HG03095 (cell line): Measurements from ENCODE around the gene KCTD15.

Experiments
- ATAC-seq: cut with Tn5 transposase; IDR thresholded peaks from one replicate; pipeline ENCODE4 v1.9.1; 2021; ENCODE audit warnings: moderate library complexity; ENCODE audit not compliant: unreplicated experiment

The KCTD15 gene

DNA sequence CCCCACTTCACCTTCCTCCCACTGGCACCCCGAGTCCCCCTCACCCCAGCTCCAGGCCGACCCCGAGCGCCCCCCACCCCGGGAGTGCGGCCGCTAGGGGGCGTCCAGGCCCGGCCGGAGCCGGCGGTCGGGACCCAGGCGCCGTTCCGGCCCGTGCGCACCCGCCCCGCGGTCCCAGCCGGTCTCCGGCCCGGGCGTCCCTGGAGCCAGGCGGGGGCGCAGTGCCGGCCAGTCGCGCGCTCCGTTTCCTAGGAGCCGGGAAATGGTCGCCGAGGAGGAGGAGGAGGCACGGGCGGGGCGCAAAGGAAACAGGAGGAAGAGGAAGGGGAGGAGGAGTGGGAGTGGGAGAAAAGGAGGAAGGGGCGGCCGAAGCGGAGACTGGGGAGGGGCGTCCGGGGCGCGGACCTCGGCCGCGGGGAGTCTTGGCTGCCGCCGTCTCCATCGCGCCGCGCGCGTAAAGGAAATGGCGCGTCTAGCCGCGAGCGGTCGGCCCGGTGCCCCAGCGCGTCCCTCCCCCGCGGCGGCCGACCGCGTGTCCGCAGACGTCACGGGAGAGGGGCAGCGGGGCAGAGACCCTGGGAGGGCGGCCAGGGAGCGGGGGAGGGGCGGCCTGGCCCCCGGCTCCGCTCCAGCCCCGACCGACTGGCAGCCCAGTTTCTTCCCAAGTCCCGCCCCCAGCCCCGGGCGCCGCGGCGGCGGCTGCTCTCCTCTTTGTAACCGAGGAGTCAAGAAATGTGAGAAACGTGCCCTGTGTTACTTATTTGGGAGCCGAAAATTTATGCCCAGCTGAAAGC, 1.1 kb upstream of the KCTD15 start:
- no peak for ATAC-seq

DNA sequence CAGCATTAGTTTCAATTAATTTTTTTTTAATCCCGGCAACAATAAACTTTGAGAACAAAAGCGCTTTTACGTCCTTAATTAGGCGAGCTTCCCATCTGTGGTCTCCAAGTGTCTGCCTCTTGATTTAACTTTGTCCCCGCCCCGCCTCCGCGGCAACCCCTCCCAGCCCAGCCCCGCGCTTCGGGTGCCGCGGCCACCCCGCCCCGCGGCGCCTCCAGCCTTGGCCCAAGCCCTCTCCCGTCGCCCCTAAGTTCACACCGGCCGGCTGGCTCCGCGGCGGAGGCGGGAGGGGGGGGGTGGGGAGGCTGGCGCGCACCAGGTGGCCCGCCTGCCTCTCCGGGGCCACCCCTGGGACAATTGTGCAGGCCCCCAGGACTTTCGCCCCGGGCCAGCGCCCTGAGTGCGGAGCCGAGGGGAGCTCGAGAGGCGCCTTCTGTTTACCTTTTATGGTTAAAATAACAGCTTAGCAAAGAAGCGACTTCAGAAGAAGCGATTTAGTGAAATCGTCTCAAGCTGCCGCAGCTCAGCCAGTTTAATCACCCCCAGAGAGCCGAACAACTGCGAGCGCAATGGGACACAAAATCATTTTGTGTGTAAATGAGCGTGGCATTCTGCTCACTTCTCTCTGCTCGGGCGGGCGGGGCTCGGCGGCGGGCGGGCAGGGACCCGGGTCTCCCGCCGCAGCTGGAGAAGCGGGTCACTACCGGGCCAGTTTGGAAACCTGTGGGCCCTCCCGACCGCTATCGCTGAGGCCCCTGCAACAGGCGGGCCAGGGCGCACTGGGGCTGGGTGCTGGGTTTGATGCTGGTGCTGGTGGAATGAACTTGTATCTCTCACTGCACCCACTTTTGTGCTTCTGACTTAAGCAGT, 1.4 kb downstream of the KCTD15 start:
- no peak for ATAC-seq

- no peak for ATAC-seq
These were observed 2.0 kb downstream of the KCTD15 start for GRCh38 chr19:33798681-33799111.

DNA sequence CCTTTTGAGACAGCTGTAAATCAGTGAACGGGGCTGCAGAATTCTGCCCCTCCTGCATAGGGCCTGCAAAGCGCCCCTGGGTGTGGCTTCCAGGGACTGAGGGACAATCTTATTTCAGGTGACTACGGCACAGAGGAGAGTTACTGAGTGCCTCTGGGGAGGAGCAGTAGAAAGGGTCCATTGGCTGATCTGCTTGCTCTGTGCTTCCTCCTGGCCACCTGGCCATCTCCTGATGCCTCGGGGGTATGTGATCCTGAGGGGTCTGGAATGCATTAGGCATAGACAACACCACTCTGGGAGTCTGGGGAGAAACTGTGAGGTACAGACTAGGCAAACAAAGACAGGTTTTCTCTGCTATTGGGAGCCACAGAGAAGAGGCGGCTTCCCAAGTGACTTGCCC, 2.8 kb downstream of the KCTD15 start:
- no peak for ATAC-seq

- ATAC-seq: no peak
These were observed 3.5 kb downstream of the KCTD15 start for GRCh38 chr19:33800012-33800680.

DNA sequence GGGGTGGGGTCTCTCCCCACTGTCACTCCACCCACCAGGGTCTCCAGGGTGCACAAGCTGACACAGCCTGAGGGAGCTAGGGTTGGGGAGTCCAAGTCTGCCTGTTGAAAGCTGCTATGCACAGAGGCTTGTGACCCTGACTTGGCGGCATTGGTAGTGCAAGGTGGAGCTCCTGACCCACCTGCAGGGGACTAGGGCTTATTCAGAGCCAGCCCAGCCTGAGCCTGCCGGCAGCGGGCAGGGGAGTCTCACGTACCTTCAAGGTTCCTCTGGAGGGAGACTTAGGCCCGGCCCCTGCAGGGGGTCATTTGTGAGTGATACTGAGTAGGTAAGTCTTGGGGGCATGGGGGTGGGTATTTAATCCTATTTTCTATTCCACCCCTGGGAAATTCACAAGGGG, 4.7 kb downstream of the KCTD15 start:
- no peak for ATAC-seq

DNA sequence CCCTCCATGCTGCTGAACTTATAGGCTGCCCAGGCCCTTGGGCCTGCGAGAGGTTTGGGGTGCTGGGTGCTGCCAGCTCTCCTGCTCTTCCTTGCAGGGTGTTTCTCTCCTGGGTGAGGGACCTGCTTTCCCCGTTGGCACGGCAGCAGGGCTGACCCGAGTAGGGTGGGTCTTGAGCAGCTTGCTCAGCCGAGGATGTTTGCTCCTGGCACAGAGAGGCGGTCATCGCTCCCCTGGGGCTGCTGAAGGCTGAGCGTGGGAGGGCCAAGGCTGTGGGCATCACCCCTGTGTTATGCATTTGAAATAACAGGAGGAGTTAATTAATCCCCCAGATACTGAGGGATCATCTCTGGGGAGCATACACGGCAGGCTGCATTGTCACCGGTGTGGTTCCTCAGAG, 5.3 kb downstream of the KCTD15 start:
- no peak for ATAC-seq

DNA sequence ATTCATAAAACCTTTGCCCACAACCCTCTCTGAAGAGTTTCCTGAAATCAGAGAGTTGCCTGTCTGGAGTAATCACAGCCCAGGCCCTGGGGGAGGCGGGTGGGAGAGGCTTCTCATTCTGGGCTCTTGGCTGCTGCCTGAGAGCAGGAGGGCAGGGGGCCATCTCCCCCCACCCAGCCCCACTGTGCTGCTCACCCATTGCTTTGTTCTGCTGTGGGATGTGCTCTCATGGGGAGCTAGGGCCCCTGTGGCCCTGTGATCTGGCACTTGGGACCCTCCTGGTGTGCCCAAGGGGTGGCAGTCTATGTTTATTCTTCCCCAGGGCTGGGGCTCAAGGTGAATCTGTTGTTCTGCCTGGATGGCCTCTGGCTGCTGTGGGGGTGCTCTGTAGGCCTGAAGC, 6.1 kb downstream of the KCTD15 start:
- no peak for ATAC-seq

GRCh38 chr19:33803383-33803782, 6.7 kb downstream of the KCTD15 start:
- no peak for ATAC-seq

GRCh38 chr19:33804021-33804799, 7.5 kb downstream of the KCTD15 start:
- ATAC-seq: no peak

- no peak for ATAC-seq
These were observed 8.6 kb downstream of the KCTD15 start for GRCh38 chr19:33805313-33805712.

DNA sequence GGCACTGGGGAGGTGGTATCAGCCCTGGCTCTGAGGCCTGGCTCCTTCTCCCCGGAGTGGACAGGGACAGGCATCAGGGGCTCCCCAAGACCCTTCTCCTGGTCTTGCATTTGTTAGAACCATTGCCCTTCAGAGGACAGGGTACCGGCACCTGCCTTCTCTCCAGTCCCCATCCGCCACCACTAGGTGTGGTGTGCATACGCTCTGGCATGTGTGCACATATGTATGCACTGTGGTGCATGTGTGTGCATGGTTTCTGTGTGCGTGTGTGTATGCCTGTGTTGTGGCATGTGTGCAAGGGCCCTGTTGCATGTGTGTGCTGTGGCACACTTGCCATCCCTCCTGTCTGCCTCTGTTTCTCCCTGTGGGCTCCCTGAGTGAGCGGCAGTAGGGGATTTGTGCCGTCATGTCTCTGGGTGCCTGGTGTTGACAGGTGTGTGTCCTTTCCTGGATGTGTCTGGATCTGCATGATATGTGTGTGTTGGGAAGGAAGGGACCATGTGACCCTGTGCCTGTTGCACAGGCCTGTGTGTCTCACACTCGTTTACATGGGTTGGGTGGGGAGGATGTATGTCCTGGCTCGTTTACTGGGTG, 9.3 kb downstream of the KCTD15 start:
- no peak for ATAC-seq

DNA sequence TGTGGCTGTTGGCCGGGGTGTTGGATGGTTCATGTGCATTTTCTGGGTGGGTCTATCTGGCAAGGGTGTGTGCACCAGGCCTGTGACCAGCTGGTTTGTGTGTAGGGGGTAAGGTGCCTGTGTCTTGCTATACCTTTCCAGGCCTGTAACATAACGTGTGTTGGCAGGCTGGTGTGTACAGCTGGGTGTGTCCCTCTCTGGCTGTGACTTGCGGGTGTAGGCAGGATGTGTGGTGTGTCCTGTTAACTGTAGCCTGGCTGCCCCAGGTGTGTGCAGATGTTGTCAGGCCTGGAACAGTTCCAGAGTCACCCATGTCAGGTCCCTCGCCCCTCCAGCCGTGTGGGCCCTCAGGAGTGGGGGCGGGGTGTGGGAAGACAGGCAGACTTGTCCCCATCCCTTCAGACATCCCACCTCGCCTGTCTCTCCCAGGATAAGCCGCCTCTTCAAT, 9.8 kb downstream of the KCTD15 start:
- no peak for ATAC-seq

GRCh38 chr19:33808399-33808798, 11.7 kb downstream of the KCTD15 start:
- no peak for ATAC-seq

GRCh38 chr19:33809960-33810359, 13.3 kb downstream of the KCTD15 start:
- ATAC-seq: no peak

- no peak for ATAC-seq
These were observed 14.2 kb downstream of the KCTD15 start for GRCh38 chr19:33810821-33811220.

GRCh38 chr19:33811246-33811645, 14.6 kb downstream of the KCTD15 start:
- no peak for ATAC-seq

DNA sequence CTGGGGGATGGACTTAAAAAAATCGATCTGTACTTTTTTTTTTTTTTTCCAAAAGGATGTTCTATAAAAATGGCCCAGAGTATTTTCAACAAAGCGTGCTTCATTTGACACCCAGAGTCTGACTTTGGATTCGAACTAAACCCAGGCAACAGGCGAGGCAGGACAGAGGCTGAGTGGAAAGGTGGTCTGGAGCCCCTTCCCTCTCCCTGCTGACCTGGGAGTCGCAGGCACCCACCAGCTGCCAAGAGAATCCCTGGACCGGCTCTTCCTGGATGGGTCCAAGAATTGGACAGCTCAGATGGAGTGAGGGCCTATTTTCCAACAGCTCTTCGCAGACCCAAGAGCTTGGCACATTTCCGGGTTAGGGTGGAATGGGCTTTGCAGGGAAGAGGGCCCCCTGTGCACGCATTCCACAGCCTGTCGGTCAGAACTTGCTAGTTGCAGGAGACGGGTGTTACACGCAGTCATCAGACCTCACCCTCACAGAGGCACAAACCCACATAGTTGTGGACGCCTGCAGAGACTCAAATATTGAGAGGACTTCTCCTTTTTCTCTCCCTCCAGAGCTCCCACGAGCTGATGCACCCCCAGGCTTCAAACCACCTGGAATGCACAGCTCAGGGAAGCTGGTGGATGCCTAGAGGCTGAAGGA, 15.2 kb downstream of the KCTD15 start:
- no peak for ATAC-seq

GRCh38 chr19:33812388-33813330, 16.0 kb downstream of the KCTD15 start:
- ATAC-seq: no peak
